ENCODE results near the gene UBAC1.
"Not testable (repeated sequence)": the region's sequence is repeated elsewhere in the genome, so short reads cannot be mapped to it uniquely, and the experiment has no call there.

UBAC1 gene

GRCh38 chr9:135896205-135896604 lies 65.0 kb downstream of the UBAC1 start:
- no peak for DNase-seq

DNA sequence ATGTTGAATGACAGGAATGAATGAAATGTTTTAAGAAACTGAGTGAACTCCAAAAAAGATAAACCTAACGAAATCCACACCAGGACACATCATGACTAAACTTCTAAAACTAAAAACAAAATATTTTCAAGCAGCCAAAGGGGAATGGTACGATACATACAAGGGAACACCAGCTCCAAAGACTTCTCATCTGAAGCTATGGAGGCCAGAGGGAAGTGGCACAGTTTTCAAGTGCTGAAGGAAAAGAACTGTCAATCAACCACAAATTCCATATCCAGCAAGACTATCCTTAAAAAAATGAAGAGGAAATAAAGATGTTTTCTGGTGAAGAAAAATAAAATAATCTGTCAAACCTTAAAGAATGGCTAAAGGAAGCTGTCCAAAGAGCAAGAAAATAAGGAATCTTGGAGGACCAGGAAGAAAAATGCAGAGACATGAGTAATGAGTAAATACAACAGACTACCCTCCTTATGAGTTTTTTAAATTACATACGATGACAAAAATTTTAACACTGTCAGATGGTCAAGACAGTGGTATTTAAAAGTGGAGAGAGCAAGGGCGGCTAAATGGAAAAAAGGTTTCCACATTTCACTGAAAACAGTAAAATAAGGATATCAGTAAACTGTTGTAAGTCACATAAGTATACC lies 65.8 kb downstream of the UBAC1 start:
- DNase-seq = no peak

DNA sequence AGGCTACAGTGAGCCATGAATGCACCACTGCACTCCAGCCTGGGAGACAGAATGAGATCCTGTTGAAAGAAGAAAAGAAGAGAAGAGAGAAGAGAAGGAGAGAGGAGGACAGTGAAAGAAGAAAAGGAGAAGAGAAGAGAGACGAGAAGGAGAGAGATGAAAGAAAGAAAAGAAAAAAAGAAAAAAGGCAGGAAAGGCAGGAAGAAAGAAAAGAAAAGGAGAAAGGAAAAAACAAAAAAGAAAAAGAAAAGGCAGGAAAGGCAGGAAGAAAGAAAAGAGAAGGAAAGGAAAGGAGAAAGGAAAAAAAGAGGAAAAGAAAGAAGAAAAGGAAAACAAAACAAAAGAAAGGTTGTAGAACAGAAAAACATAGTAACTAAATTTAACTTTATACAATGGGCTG lies 68.1 kb downstream of the UBAC1 start:
- no peak for DNase-seq

DNA sequence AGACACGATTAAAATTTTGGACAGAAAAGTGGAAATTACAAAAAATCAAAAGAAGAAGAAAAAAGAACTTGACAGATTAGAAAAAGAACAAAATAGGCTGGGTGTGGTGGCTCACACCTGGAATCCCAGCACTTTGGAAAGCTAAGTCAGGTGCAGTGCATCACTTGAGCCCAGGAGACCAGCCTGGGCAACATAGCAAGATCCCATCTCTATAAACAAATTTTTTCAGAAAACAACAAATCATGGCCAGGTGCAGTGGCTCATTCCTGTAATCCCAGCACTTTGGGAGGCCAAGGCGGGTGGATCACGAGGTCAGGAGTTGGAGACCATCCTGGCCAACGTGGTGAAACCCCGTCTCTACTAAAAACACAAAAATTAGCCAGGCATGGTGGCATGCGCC lies 68.8 kb downstream of the UBAC1 start:
- DNase-seq = not testable (repeated sequence)

DNA sequence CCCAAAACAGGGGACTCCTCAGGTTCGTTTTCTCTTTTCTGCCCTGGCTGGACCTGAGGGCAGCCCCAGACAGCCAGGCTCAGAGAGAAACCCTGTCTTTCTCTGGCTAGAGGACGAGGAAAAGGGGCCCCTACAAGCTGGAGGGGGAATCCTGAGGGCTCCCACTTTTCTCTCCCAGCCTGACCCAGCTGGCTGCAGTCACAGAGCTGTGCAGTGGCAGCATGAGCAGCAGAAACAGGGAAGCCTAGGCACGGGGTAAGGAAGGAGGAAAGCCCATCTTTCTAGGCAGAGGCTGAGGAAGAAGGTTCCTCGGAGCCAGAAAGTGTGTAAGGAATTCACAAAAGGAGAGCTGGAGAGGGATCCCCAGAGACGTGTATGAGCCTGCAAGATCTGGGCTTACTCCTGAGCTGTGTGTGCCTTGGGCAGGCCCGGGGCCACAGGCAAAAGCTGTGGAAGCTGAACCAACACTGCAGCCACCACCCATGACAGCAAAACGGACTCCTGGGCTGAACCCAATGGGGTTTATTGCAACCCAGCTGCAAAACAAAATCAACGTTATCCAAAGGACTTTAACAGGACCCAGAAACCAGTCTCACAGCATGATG lies 70.0 kb downstream of the UBAC1 start:
- DNase-seq = no peak

DNA sequence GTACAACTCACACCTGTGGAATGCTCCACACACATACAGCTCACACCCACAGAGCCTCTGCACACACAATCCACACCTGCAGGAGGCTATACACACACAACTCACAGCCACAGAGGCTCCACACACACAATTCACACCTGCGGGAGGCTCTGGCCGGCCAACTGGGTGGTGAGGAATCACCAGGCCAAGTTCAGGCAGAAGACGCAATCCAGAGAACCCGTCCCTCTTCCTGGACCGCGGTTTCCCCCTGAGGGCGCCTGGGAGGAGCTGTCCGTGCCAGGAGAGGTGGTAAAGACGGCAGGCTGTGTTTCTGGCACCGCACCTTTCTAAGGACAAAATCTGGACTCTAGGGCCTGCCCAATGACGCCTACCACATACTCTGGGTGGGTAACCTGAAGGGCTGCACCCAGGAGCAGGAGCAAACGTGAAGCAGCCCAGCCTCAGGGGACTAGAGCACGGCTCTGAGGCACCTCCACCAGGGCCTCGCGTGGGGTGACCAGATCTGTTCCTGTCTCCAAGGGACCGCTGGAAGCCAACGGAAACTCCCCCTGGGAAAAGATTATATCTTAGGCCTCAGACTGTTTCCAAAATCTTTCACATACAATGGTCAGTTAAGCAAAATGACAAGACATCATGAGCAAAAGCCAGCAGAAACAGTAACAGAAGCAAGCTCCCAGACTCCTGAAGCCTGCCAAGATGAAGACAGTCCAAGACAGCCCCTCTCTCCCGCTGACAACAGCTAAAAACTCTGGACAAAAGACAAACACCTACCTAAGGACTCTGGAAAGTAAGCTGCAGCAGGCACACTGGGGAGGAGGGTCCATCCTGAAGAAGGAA lies 70.8 kb downstream of the UBAC1 start:
- DNase-seq = peak; percentile 35

DNA sequence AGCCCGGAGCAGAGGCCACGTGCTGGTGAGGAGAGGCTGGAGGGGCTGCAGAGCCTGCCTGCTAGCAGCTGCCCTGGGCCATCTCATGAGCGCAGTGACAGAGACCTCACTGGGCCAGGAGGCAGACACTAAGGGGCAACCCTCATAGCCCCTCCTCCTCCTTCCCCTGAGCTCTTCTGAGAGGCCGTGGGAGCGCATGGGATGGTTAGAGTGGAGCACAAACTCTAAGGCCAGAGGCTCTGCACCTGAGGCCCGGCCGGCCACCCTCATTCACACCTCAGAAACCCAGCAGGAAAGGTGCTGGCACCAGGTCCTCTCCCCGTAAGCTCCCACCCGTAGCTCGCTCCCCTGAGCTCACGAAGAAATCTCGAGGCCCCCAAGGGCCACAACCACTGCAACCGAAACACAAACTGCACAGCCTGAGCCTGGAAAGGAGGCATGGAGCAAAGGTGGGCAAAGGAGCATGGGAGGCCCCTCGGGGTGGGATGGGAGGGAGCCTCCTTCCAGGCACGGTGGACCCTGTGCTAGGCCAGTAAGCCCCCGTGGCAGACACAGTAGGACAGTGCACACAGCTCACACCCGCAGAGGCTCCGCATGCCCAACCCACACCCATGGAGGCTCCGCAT lies 71.5 kb downstream of the UBAC1 start:
- DNase-seq = peak; percentile 48

GRCh38 chr9:135888766-135889394 lies 72.3 kb downstream of the UBAC1 start:
- DNase-seq = no peak

DNA sequence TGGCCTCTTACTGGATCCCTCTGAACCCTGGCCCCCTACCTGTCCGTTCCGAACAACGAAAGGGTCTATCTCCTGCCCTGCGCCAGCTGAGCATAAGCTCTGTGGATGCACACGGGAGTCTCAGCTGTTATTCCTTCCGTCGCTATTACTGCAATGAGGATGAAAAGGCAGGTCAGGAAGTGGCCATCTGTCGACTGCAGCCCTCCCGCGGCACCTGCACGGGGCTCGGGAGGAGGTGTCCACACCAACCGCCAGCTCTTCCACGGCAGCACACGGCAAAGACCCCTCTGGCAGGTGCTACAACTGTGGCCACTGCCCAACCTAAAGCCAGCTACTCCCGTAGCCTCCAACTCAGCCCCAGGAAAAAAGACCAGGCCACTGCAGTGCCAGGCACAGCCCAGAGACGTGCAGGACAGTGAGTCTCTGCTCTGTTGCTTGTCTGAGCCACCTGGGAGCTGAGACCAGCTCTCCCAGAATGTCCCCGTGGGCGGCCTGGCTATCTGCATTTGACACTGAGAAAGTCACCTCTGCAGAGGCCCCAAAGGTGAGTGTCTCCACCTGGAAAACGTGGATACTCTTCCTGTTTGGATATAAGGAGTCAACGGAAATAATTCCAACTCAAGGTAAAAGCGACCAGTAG lies 72.9 kb downstream of the UBAC1 start:
- DNase-seq = no peak

GRCh38 chr9:135887585-135888050 lies 73.6 kb downstream of the UBAC1 start:
- no peak for DNase-seq

DNA sequence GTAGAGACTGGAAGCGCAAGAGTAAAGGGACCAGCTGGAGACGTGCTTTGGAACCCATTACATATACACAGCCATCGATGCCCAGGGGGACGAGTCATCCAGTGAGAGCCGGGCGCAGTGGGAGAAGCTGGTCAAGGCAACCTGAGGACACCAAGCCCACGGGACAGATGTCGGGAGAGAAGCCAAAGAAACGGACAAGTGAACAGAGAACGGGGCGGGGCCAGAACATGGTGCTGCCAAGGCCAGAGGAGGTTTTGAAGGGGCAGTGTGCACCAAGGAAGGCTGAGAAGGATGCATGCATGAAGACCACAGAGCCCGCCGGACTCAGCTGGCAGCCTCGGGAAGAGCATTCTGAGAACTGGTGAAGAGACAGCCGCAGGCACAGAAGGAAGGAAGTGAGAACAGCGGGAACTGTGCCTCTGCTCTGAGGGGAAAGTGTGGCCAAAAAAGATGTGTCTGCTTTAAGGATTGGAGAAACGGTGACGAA lies 74.1 kb downstream of the UBAC1 start:
- DNase-seq = no peak

DNA sequence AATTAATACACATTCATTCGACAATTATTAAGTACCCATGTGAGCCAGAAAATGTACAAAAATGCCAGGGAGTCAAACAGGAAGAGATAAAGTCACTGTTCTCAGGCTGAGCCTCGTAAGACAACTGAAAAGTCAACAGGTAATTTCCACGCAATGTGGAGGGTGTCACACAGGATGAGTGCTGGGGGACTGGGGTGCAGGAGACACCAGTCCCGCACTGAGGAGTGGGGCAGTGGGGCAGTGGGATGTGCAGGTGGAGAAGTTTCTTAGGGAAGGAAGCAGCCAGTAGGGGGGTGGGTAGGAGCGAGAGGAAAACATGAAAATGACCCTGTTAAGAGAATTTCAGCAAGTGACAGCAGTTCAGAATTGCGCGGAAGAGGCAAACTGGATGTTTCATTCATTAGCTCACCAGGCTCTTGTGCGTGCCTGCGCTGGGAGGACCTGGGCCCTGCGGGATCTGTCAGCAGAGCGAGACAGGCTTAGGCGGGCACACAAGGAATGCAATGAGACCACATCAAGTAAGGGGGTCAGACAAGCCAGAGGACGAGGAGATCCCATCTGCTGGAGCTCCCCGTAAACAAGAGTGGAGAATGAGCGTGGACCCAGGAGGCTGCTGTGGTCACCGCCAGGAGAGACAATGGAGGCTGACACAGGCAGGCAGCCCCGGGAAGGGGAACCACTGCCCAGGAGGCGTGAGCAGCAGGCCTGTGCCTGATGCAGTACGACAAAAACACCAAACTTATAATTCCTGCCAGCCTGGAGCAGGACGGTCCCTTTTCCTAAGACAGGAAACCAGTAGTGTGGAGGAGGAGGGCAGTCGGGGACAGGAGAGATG lies 74.8 kb downstream of the UBAC1 start:
- no peak for DNase-seq

- no peak for DNase-seq
Measured at GRCh38 chr9:135885100-135885853, 75.9 kb downstream of the UBAC1 start.

GRCh38 chr9:135884328-135885035 lies 76.7 kb downstream of the UBAC1 start:
- DNase-seq = no peak

GRCh38 chr9:135883410-135884089 lies 77.6 kb downstream of the UBAC1 start:
- no peak for DNase-seq

All from right hindlimb (tissue), 1 donor.